WTC11 (cell line): ENCODE results near the gene FHIT. TPM values are rescaled to one million over a fixed set of nuclear protein-coding genes. Genes with fewer than 3 reads are reported as not detected.

Experiments
- ATAC-seq: fragments of 200-7000 bp; cut with Tn5 transposase; 2 replicates; pipeline ENCODE4 v1.10.0; 2021; ENCODE audit warnings: mild to moderate bottlenecking, moderate library complexity
- CTCF ChIA-PET: fragments of 300-600 bp; sonication (Branson Sonifier 250); formaldehyde crosslinking; loops from one replicate; lab custom pipeline; 2021; ENCODE audit warnings: antibody characterized with exemption; lab: Charles Lee
- POLR2A ChIA-PET: fragments of 350-600 bp; sonication (Branson Sonifier 250); formaldehyde crosslinking; loops from one replicate; lab custom pipeline; 2021; ENCODE audit warnings: antibody characterized with exemption; lab: Charles Lee
- DNase-seq: peaks from one replicate; pipeline ENCODE4 v3.0.0; 2021; ENCODE audit warnings: low spot score
- H3K27ac Mint-ChIP-seq: 2 replicates; pipeline ENCODE4 v1.8.0; 2021; ENCODE audit warnings: mixed read lengths
- H3K27me3 Mint-ChIP-seq: 2 replicates; pipeline ENCODE4 v1.8.0; 2021; ENCODE audit warnings: low read depth, mild to moderate bottlenecking, moderate library complexity, mixed read lengths
- H3K36me3 Mint-ChIP-seq: 2 replicates; pipeline ENCODE4 v1.8.0; 2021; ENCODE audit warnings: mixed read lengths
- H3K4me1 Mint-ChIP-seq: 2 replicates; pipeline ENCODE4 v1.8.0; 2022; ENCODE audit warnings: mixed read lengths
- H3K4me3 Mint-ChIP-seq: 2 replicates; pipeline ENCODE4 v1.8.0; 2021; ENCODE audit warnings: mild to moderate bottlenecking, moderate library complexity, mixed read lengths
- H3K9me3 Mint-ChIP-seq: 2 replicates; pipeline ENCODE4 v1.8.0; 2021; ENCODE audit warnings: mixed read lengths
- ATF1 ChIP-seq: sonication (generic); formaldehyde crosslinking; IDR thresholded peaks from 2 replicates; pipeline ENCODE4 v1.8.1; 2023; ENCODE audit warnings: mild to moderate bottlenecking, moderate library complexity, missing genetic modification reagents
- FOXJ3 ChIP-seq: sonication (generic); formaldehyde crosslinking; IDR thresholded peaks from 2 replicates; pipeline ENCODE4 v1.9.0; 2021; ENCODE audit warnings: missing genetic modification reagents, mild to moderate bottlenecking, borderline replicate concordance
- GTF2I ChIP-seq: fragments of 250-450 bp; sonication (Bioruptor Pico); conservative IDR thresholded peaks from 2 replicates; pipeline ENCODE4 v1.4.0; 2021; ENCODE audit warnings: mild to moderate bottlenecking
- MYBL2 ChIP-seq: sonication (generic); formaldehyde crosslinking; IDR thresholded peaks from 2 replicates; pipeline ENCODE4 v1.8.1; 2023; ENCODE audit warnings: mild to moderate bottlenecking, moderate library complexity, missing genetic modification reagents
- NR3C1 ChIP-seq: sonication (generic); formaldehyde crosslinking; conservative IDR thresholded peaks from 2 replicates; pipeline ENCODE4 v1.8.1; 2023; ENCODE audit warnings: low read depth, mild to moderate bottlenecking, missing genetic modification reagents
- OVOL2 ChIP-seq: fragments of 250-450 bp; sonication (Bioruptor Pico); IDR thresholded peaks from 2 replicates; pipeline ENCODE4 v1.9.0; 2021; ENCODE audit warnings: mild to moderate bottlenecking, borderline replicate concordance
- TEAD4 ChIP-seq: sonication (generic); formaldehyde crosslinking; IDR thresholded peaks from 2 replicates; pipeline ENCODE4 v1.8.0; 2022; ENCODE audit warnings: mild to moderate bottlenecking, missing genetic modification reagents
- TP53 ChIP-seq: sonication (generic); formaldehyde crosslinking; IDR thresholded peaks from 2 replicates; pipeline ENCODE4 v1.8.1; 2023; ENCODE audit warnings: mild to moderate bottlenecking, missing genetic modification reagents
- USF2 ChIP-seq: sonication (generic); formaldehyde crosslinking; IDR thresholded peaks from 2 replicates; pipeline ENCODE4 v1.8.1; 2023; ENCODE audit warnings: mild to moderate bottlenecking, missing genetic modification reagents, moderate library complexity
- ZNF138 ChIP-seq: sonication (generic); formaldehyde crosslinking; conservative IDR thresholded peaks from 2 replicates; pipeline ENCODE4 v1.8.1; 2022; ENCODE audit warnings: mild to moderate bottlenecking, moderate library complexity, missing genetic modification reagents
- ZNF263 ChIP-seq: sonication (generic); formaldehyde crosslinking; IDR thresholded peaks from 2 replicates; pipeline ENCODE4 v1.8.1; 2022; ENCODE audit warnings: low read depth, mild to moderate bottlenecking, moderate library complexity, missing genetic modification reagents
- ZNF317 ChIP-seq: sonication (generic); formaldehyde crosslinking; IDR thresholded peaks from 2 replicates; pipeline ENCODE4 v1.8.1; 2023; ENCODE audit warnings: low read depth, mild to moderate bottlenecking, moderate library complexity, missing genetic modification reagents, borderline replicate concordance
- ZNF532 ChIP-seq: fragments of 250-450 bp; sonication (Bioruptor Pico); IDR thresholded peaks from 2 replicates; pipeline ENCODE4 v1.9.0; 2021; ENCODE audit warnings: mild to moderate bottlenecking, borderline replicate concordance
- total RNA-seq: library from RNA; stranded (reverse); gene quantifications from 3 replicates; pipeline ENCODE4 v1.2.3, GENCODE V29; 2021
- TF ChIP-seq, protein P1 (sequence below): sonication (generic); formaldehyde crosslinking; IDR thresholded peaks from 2 replicates; pipeline ENCODE4 v1.8.0; 2022; ENCODE audit warnings: mild to moderate bottlenecking, missing genetic modification reagents
- TF ChIP-seq, protein P2 (sequence below): fragments of 250-450 bp; sonication (Bioruptor Pico); IDR thresholded peaks from 2 replicates; pipeline ENCODE4 v1.9.0; 2021; ENCODE audit warnings: mild to moderate bottlenecking
- TF ChIP-seq, protein P3 (sequence below): sonication (generic); formaldehyde crosslinking; IDR thresholded peaks from 2 replicates; pipeline ENCODE4 v1.8.1; 2023; ENCODE audit warnings: mild to moderate bottlenecking, missing genetic modification reagents

FHIT gene
- total RNA-seq, 1 experiment from 2014 or later = 2.6 TPM

DNA sequence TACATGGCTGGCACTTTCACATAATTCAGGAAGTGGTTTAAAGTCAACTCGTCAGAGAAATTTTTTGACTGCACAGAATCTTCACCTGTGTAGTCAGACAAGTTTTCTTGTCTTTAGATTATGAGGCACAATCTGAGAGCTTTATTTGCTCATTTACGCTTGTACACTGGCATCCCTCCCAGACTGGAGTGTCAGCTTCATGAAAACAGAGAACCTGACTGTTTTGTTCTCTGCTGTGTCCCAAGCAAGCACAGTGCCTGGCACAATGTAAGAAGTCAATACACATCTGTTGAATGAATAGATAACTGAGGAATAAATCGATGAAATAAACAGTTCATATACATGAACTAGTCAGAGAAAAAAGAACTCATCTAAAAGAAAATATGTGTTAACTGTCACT lies 1355.3 kb downstream of the FHIT start (continued):
- TF ChIP-seq ZNF532 (CRISPR knock-in tag) (no peak), TP53 (CRISPR knock-in tag) (no peak)

GRCh38 chr3:59894425-59895121 lies 1356.7 kb downstream of the FHIT start:
- Mint-ChIP-seq H3K27ac (no peak overlapping the region), H3K36me3 (no peaks in the 10 kb centered on the region), H3K27me3 (no peaks in the 10 kb centered on the region), H3K4me3 (no peak overlapping the region), H3K4me1 (peaks cover 10% of the 10 kb centered on the region)
- CTCF ChIA-PET = no interaction called here
- POLR2A ChIA-PET = no interaction called here
- TF ChIP-seq GTF2I (no peak), TEAD4 (CRISPR knock-in tag) (no peak)
- TF ChIP-seq, all 79 proteins: peak for 0
- ATAC-seq (no peak), DNase-seq (no peak)
- 0 out of 2 replicates have a peak, but pooled peaks cover 3% of the 10 kb centered on the region for H3K9me3 Mint-ChIP-seq

GRCh38 chr3:59890639-59891038 lies 1360.6 kb downstream of the FHIT start:
- Mint-ChIP-seq H3K9me3 (peaks cover 8% of the 10 kb centered on the region; the same call in 1 of the 2 replicates), H3K4me1 (peaks cover 10% of the 10 kb centered on the region), H3K4me3 (no peak overlapping the region), H3K36me3 (no peaks in the 10 kb centered on the region), H3K27ac (no peak overlapping the region), H3K27me3 (no peaks in the 10 kb centered on the region)
- DNase-seq = no peak
- CTCF ChIA-PET = no interaction called here
- TF ChIP-seq, protein P1, sequence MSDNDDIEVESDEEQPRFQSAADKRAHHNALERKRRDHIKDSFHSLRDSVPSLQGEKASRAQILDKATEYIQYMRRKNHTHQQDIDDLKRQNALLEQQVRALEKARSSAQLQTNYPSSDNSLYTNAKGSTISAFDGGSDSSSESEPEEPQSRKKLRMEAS (CRISPR knock-in tag) = no peak
- TF ChIP-seq, protein P2, sequence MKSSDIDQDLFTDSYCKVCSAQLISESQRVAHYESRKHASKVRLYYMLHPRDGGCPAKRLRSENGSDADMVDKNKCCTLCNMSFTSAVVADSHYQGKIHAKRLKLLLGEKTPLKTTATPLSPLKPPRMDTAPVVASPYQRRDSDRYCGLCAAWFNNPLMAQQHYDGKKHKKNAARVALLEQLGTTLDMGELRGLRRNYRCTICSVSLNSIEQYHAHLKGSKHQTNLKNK (CRISPR knock-in tag) = no peak
- TF ChIP-seq NR3C1 (CRISPR knock-in tag) (no peak), MYBL2 (CRISPR knock-in tag) (no peak), OVOL2 (CRISPR knock-in tag) (no peak), GTF2I (no peak), ZNF138 (no peak), ZNF263 (CRISPR knock-in tag) (no peak), ZNF317 (CRISPR knock-in tag) (no peak), USF2 (CRISPR knock-in tag) (no peak), ATF1 (no peak), FOXJ3 (CRISPR knock-in tag) (no peak)
- TF ChIP-seq, protein P3, sequence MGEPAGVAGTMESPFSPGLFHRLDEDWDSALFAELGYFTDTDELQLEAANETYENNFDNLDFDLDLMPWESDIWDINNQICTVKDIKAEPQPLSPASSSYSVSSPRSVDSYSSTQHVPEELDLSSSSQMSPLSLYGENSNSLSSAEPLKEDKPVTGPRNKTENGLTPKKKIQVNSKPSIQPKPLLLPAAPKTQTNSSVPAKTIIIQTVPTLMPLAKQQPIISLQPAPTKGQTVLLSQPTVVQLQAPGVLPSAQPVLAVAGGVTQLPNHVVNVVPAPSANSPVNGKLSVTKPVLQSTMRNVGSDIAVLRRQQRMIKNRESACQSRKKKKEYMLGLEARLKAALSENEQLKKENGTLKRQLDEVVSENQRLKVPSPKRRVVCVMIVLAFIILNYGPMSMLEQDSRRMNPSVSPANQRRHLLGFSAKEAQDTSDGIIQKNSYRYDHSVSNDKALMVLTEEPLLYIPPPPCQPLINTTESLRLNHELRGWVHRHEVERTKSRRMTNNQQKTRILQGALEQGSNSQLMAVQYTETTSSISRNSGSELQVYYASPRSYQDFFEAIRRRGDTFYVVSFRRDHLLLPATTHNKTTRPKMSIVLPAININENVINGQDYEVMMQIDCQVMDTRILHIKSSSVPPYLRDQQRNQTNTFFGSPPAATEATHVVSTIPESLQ (CRISPR knock-in tag) = no peak
- ATAC-seq = no peak
- POLR2A ChIA-PET = no interaction called here
